GM12875 (cell line): ENCODE measurements around the gene SMPDL3B.
A peak's percentile ranks its signal among the peaks of the same experiment; 100 is the strongest.

Experiments
- H3K4me3 ChIP-seq: one replicate; pipeline ENCODE4 v1.5.1; 2011; ENCODE audit warnings: low read depth, low read length, control low read depth
- CTCF ChIP-seq: IDR thresholded peaks from 2 replicates; pipeline ENCODE4 v1.5.1; 2011; ENCODE audit warnings: low read depth, mild to moderate bottlenecking, control low read depth, inconsistent platforms, low read length, moderate library complexity, borderline replicate concordance; ENCODE audit not compliant: insufficient read depth

The SMPDL3B gene

GRCh38 chr1:27891196-27891889 lies 43.5 kb upstream of the SMPDL3B start:
- peak; percentile 37; the same call in 1 of the 2 replicates for TF ChIP-seq CTCF
- H3K4me3 ChIP-seq, result no peak overlapping the region

- TF ChIP-seq CTCF, result no peak
- H3K4me3 ChIP-seq, result no peak overlapping the region
Observed at GRCh38 chr1:27894521-27894920, 40.3 kb upstream of the SMPDL3B start.

GRCh38 chr1:27906759-27907158 lies 28.0 kb upstream of the SMPDL3B start:
- no peak for TF ChIP-seq CTCF
- no peak overlapping the region for H3K4me3 ChIP-seq

GRCh38 chr1:27912429-27912828 lies 22.4 kb upstream of the SMPDL3B start:
- no peak overlapping the region for H3K4me3 ChIP-seq
- no peak for TF ChIP-seq CTCF

- no peak for TF ChIP-seq CTCF
- H3K4me3 ChIP-seq, result no peak overlapping the region
Observed at GRCh38 chr1:27915082-27915575, 19.7 kb upstream of the SMPDL3B start.

- TF ChIP-seq CTCF, result no peak
- no peak overlapping the region for H3K4me3 ChIP-seq
Observed at GRCh38 chr1:27922272-27922671, 12.5 kb upstream of the SMPDL3B start.

GRCh38 chr1:27928216-27928954 lies 6.4 kb upstream of the SMPDL3B start:
- no peak overlapping the region for H3K4me3 ChIP-seq
- no peak for TF ChIP-seq CTCF
